ENCODE measurements around the gene HIPK3.
A peak's percentile ranks its signal among the peaks of the same experiment; 100 is the strongest.
"Not testable (repeated sequence)": the region's sequence is repeated elsewhere in the genome, so short reads cannot be mapped to it uniquely, and the experiment has no call there.

HIPK3 gene

GRCh38 chr11:33234397-33235190 is 22.6 kb upstream of the HIPK3 start:
- Histone ChIP-seq H3K9me3 (ENCODE audit: control insufficient read depth, low read length) (no peaks in the 10 kb centered on the region), H3K4me3 (ENCODE audit: low read length) (no peak overlapping the region), H3K36me3 (ENCODE audit: control insufficient read depth, insufficient read depth, low read length, severe bottlenecking) (no peaks in the 10 kb centered on the region), H3K27me3 (replicated peaks; ENCODE audit: control insufficient read depth, insufficient read depth, low read length) (no peaks in the 10 kb centered on the region), H3K4me1 (ENCODE audit: control insufficient read depth, insufficient read depth, low read length) (peaks cover 10% of the 10 kb centered on the region), H3K9ac (ENCODE audit: low read length) (peak overlapping the region; percentile 15)
- peak; percentile 36 for DNase-seq (ENCODE audit: low read depth)

- no peak overlapping the region for H3K9ac ChIP-seq (ENCODE audit: low read length)
- no peaks in the 10 kb centered on the region for H3K27me3 ChIP-seq (replicated peaks; ENCODE audit: control insufficient read depth, insufficient read depth, low read length)
- DNase-seq (ENCODE audit: low read depth), result no peak
- H3K9me3 ChIP-seq (ENCODE audit: control insufficient read depth, low read length), result no peaks in the 10 kb centered on the region
- H3K36me3 ChIP-seq (ENCODE audit: control insufficient read depth, insufficient read depth, low read length, severe bottlenecking), result no peaks in the 10 kb centered on the region
- peaks cover 10% of the 10 kb centered on the region for H3K4me1 ChIP-seq (ENCODE audit: control insufficient read depth, insufficient read depth, low read length)
- H3K4me3 ChIP-seq (ENCODE audit: low read length), result no peak overlapping the region
Measured at GRCh38 chr11:33237039-33237597, 20.1 kb upstream of the HIPK3 start.

- H3K4me3 ChIP-seq (ENCODE audit: low read length), result no peak overlapping the region
- no peaks in the 10 kb centered on the region for H3K36me3 ChIP-seq (ENCODE audit: control insufficient read depth, insufficient read depth, low read length, severe bottlenecking)
- no peak for DNase-seq (ENCODE audit: low read depth)
- H3K9me3 ChIP-seq (ENCODE audit: control insufficient read depth, low read length), result peaks cover 7% of the 10 kb centered on the region
- no peak overlapping the region for H3K9ac ChIP-seq (ENCODE audit: low read length)
- H3K4me1 ChIP-seq (ENCODE audit: control insufficient read depth, insufficient read depth, low read length), result no peaks in the 10 kb centered on the region
- H3K27me3 ChIP-seq (replicated peaks; ENCODE audit: control insufficient read depth, insufficient read depth, low read length), result no peaks in the 10 kb centered on the region
Measured at GRCh38 chr11:33242575-33242974, 14.6 kb upstream of the HIPK3 start.

GRCh38 chr11:33243654-33244053 is 13.5 kb upstream of the HIPK3 start:
- H3K9ac ChIP-seq (ENCODE audit: low read length), result not testable (repeated sequence)

GRCh38 chr11:33248416-33248971 is 8.7 kb upstream of the HIPK3 start:
- peak; percentile 49 for DNase-seq (ENCODE audit: low read depth)
- Histone ChIP-seq H3K9ac (ENCODE audit: low read length) (no peak overlapping the region), H3K36me3 (ENCODE audit: control insufficient read depth, insufficient read depth, low read length, severe bottlenecking) (no peaks in the 10 kb centered on the region), H3K4me1 (ENCODE audit: control insufficient read depth, insufficient read depth, low read length) (peaks cover 15% of the 10 kb centered on the region), H3K4me3 (ENCODE audit: low read length) (no peak overlapping the region), H3K9me3 (ENCODE audit: control insufficient read depth, low read length) (peaks cover 7% of the 10 kb centered on the region), H3K27me3 (replicated peaks; ENCODE audit: control insufficient read depth, insufficient read depth, low read length) (no peaks in the 10 kb centered on the region)

More at GRCh38 chr11:33243654-33244053, 13.5 kb upstream of the HIPK3 start:
- peaks cover 10% of the 10 kb centered on the region for H3K4me1 ChIP-seq (ENCODE audit: control insufficient read depth, insufficient read depth, low read length)
- not testable (repeated sequence) for H3K4me3 ChIP-seq (ENCODE audit: low read length); H3K9me3 ChIP-seq (ENCODE audit: control insufficient read depth, low read length); H3K36me3 ChIP-seq (ENCODE audit: control insufficient read depth, insufficient read depth, low read length, severe bottlenecking); DNase-seq (ENCODE audit: low read depth); H3K27me3 ChIP-seq (replicated peaks; ENCODE audit: control insufficient read depth, insufficient read depth, low read length)

GRCh38 chr11:33256031-33256812 is 959 bp upstream of the HIPK3 start:
- peak overlapping the region; percentile 87 for H3K4me3 ChIP-seq (ENCODE audit: low read length)
- H3K36me3 ChIP-seq (ENCODE audit: control insufficient read depth, insufficient read depth, low read length, severe bottlenecking), result no peaks in the 10 kb centered on the region
- H3K9me3 ChIP-seq (ENCODE audit: control insufficient read depth, low read length), result no peaks in the 10 kb centered on the region
- peak overlapping the region; percentile 100 for H3K9ac ChIP-seq (ENCODE audit: low read length)
- no peaks in the 10 kb centered on the region for H3K27me3 ChIP-seq (replicated peaks; ENCODE audit: control insufficient read depth, insufficient read depth, low read length)
- peak; percentile 53 for DNase-seq (ENCODE audit: low read depth)
- H3K4me1 ChIP-seq (ENCODE audit: control insufficient read depth, insufficient read depth, low read length), result peaks cover 18% of the 10 kb centered on the region

- Histone ChIP-seq H3K4me3 (ENCODE audit: low read length) (peak overlapping the region; percentile 87), H3K9me3 (ENCODE audit: control insufficient read depth, low read length) (no peaks in the 10 kb centered on the region), H3K36me3 (ENCODE audit: control insufficient read depth, insufficient read depth, low read length, severe bottlenecking) (no peaks in the 10 kb centered on the region), H3K9ac (ENCODE audit: low read length) (peak overlapping the region; percentile 100), H3K27me3 (replicated peaks; ENCODE audit: control insufficient read depth, insufficient read depth, low read length) (no peaks in the 10 kb centered on the region), H3K4me1 (ENCODE audit: control insufficient read depth, insufficient read depth, low read length) (peaks cover 20% of the 10 kb centered on the region)
- DNase-seq (ENCODE audit: low read depth), result no peak
Measured at GRCh38 chr11:33256813-33257159, 395 bp upstream of the HIPK3 start.

- peak overlapping the region; percentile 100 for H3K9ac ChIP-seq (ENCODE audit: low read length)
- H3K27me3 ChIP-seq (replicated peaks; ENCODE audit: control insufficient read depth, insufficient read depth, low read length), result no peaks in the 10 kb centered on the region
- no peaks in the 10 kb centered on the region for H3K9me3 ChIP-seq (ENCODE audit: control insufficient read depth, low read length)
- no peaks in the 10 kb centered on the region for H3K36me3 ChIP-seq (ENCODE audit: control insufficient read depth, insufficient read depth, low read length, severe bottlenecking)
- peak overlapping the region; percentile 87 for H3K4me3 ChIP-seq (ENCODE audit: low read length)
- DNase-seq (ENCODE audit: low read depth), result peak; percentile 95
- peaks cover 33% of the 10 kb centered on the region for H3K4me1 ChIP-seq (ENCODE audit: control insufficient read depth, insufficient read depth, low read length)
Measured at GRCh38 chr11:33257897-33258630, 883 bp downstream of the HIPK3 start.

GRCh38 chr11:33258631-33259205 is 1.5 kb downstream of the HIPK3 start:
- no peaks in the 10 kb centered on the region for H3K9me3 ChIP-seq (ENCODE audit: control insufficient read depth, low read length)
- DNase-seq (ENCODE audit: low read depth), result no peak

GRCh38 chr11:33259869-33260268 is 2.7 kb downstream of the HIPK3 start:
- Histone ChIP-seq H3K4me1 (ENCODE audit: control insufficient read depth, insufficient read depth, low read length) (peaks cover 51% of the 10 kb centered on the region), H3K9me3 (ENCODE audit: control insufficient read depth, low read length) (no peaks in the 10 kb centered on the region), H3K36me3 (ENCODE audit: control insufficient read depth, insufficient read depth, low read length, severe bottlenecking) (no peaks in the 10 kb centered on the region), H3K4me3 (ENCODE audit: low read length) (peak overlapping the region; percentile 87), H3K9ac (ENCODE audit: low read length) (peak overlapping the region; percentile 100), H3K27me3 (replicated peaks; ENCODE audit: control insufficient read depth, insufficient read depth, low read length) (no peaks in the 10 kb centered on the region)
- peak; percentile 39 for DNase-seq (ENCODE audit: low read depth)

More at GRCh38 chr11:33258631-33259205, 1.5 kb downstream of the HIPK3 start:
- Histone ChIP-seq H3K27me3 (replicated peaks; ENCODE audit: control insufficient read depth, insufficient read depth, low read length) (no peaks in the 10 kb centered on the region), H3K9ac (ENCODE audit: low read length) (peak overlapping the region; percentile 100), H3K4me1 (ENCODE audit: control insufficient read depth, insufficient read depth, low read length) (peaks cover 39% of the 10 kb centered on the region), H3K4me3 (ENCODE audit: low read length) (peak overlapping the region; percentile 87), H3K36me3 (ENCODE audit: control insufficient read depth, insufficient read depth, low read length, severe bottlenecking) (no peaks in the 10 kb centered on the region)

Measured in adipocyte (in vitro differentiated cells).